ENCODE data around the gene EBLN1. TPM values are rescaled to one million over a fixed set of nuclear protein-coding genes. Genes with fewer than 3 reads are reported as not detected.

EBLN1 gene
- total RNA-seq = not detected

DNA sequence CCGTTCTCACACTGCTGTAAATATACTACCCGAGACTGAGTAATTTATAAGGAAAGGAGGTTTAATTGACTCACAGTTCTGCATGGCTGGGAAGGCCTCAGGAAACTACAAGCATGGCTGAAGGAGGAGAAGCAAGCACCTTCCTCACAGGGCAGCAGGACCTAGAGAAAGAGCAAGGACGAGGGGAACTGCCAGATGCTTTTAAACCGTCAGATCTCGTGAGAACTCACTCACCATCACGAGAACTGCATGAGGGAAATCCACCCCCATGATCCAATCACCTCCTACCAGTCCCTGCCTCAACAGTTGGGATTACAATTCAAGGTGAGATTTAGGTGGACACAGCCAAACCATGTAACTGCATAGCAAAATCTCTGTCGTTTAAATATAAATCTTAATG lies at the start of gene EBLN1:
TSS of gene EBLN1 (minus strand) at position 174 of the 400 bp plus-strand sequence. CDS start 8,032 bp downstream, outside the sequence.
- ATAC-seq (ENCODE audit: low FRiP score in 2 of 2) (no peak), DNase-seq (no peak)
- H3K4me3 ChIP-seq = no peak within 1 kb of the TSS
- TF ChIP-seq EP300 (IDR thresholded peaks at IDR 0.05) (no peak), POLR2A (IDR thresholded peaks at IDR 0.05) (no peak), POLR2AphosphoS5 (IDR thresholded peaks at IDR 0.05) (no peak)
- TF ChIP-seq, protein P1, sequence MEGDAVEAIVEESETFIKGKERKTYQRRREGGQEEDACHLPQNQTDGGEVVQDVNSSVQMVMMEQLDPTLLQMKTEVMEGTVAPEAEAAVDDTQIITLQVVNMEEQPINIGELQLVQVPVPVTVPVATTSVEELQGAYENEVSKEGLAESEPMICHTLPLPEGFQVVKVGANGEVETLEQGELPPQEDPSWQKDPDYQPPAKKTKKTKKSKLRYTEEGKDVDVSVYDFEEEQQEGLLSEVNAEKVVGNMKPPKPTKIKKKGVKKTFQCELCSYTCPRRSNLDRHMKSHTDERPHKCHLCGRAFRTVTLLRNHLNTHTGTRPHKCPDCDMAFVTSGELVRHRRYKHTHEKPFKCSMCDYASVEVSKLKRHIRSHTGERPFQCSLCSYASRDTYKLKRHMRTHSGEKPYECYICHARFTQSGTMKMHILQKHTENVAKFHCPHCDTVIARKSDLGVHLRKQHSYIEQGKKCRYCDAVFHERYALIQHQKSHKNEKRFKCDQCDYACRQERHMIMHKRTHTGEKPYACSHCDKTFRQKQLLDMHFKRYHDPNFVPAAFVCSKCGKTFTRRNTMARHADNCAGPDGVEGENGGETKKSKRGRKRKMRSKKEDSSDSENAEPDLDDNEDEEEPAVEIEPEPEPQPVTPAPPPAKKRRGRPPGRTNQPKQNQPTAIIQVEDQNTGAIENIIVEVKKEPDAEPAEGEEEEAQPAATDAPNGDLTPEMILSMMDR (IDR thresholded peaks at IDR 0.05) = no peak
- WGBS, 2 donors = 82 to 88% methylated on average over 7 of the region's 7 CpGs
- no peaks in the 10 kb centered on the region for H3K4me1 ChIP-seq
- H3K27me3 ChIP-seq = no peaks in the 10 kb centered on the region
- no peak within 1 kb of the TSS for H3K27ac ChIP-seq
- no peaks in the 10 kb centered on the region for H3K9me3 ChIP-seq
- H3K36me3 ChIP-seq = no peaks in the 10 kb centered on the region

DNA sequence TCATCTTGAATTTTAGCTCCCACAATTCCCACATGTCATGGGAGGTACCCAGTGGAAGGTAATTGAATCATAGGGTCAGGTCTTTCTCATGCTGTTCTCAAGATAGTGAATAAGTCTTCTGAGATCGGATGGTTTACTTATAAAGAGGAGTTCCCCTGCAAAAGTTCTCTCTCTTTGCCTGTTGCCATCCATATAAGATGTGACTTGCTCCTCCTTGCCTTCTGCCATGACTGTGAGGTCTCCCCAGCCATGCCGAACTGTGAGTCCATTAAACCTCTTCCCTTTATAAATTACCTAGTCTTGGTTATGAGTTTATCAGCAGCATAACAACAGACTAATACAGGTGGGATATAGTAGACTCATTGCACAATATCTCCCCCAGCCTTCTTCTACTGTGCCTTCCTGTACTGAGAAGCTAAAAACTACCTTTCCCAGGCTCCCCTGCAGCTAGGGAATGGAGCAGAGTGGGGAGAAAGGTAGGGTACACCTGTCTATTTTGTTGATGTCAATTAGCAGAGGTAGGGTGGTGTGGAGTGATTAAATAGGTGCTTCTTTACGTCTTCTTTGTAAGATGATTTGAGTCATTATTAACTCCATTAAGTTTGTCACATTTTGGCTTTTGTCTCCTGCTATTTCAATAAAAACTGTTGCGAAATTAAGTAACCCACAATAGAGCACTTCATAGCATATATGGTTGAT lies 48.2 kb upstream of the EBLN1 start:
- ATAC-seq (ENCODE audit: low FRiP score in 2 of 2) (no peak), DNase-seq (no peak)
- no peaks in the 10 kb centered on the region for H3K9me3 ChIP-seq
- no peaks in the 10 kb centered on the region for H3K36me3 ChIP-seq
- no peak overlapping the region for H3K27ac ChIP-seq
- WGBS, 2 donors = 83 to 92% methylated on average over 4 of the region's 4 CpGs
- H3K4me3 ChIP-seq = no peak overlapping the region
- no peaks in the 10 kb centered on the region for H3K4me1 ChIP-seq
- no peaks in the 10 kb centered on the region for H3K27me3 ChIP-seq
- no peak for TF ChIP-seq EP300 (IDR thresholded peaks at IDR 0.05)

DNA sequence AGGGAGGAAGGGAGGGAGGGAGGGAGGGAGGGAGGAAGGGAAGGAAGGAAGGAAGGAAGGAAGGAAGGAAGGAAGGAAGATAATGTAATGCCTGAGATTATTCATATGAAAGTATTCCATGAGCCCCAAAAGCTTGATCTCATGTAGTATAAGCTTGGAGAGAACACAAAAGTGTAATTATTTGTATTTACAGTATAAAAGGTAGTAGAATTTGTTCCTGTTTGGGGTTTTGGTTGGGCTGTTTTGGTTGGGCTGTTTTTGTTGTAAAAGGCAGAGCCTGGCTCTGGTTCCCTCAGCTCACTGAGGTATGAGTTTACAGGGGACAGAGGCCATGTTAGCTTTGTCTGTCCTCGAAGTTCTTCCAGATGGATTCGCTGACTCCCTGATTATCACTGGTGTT lies 45.3 kb upstream of the EBLN1 start:
- Histone ChIP-seq H3K27me3 (no peaks in the 10 kb centered on the region), H3K9me3 (no peaks in the 10 kb centered on the region), H3K27ac (no peak overlapping the region), H3K36me3 (no peaks in the 10 kb centered on the region), H3K4me3 (no peak overlapping the region), H3K4me1 (no peaks in the 10 kb centered on the region)
- DNase-seq = no peak
- no peak for ATAC-seq (ENCODE audit: low FRiP score in 2 of 2)
- TF ChIP-seq EP300 (IDR thresholded peaks at IDR 0.05) = no peak
- no peak for TF ChIP-seq POLR2A (IDR thresholded peaks at IDR 0.05)
- TF ChIP-seq, protein P1 (IDR thresholded peaks at IDR 0.05) = no peak
- no peak for TF ChIP-seq POLR2AphosphoS5 (IDR thresholded peaks at IDR 0.05)
- 98 to 100% methylated on average over 2 of the region's 2 CpGs for WGBS, 2 donors

DNA sequence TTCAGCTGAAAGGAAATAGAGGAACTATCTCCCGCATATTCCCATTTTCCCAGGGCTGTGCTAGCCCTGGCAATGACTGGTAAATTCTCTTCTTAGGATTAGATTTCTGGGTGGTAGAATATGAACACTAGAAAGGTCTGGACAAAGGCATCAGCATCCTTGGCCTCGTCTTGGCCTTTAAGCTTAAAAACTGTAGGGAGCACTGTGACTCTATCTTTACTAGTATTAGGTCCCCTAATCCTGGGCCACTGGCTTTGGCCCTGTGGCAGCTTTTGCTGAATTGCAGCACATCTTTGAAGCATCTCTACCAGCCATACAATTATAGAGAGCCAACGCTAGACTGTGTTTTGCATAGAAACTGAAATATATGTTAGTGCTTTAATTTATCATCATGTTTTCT lies 41.5 kb upstream of the EBLN1 start:
- ATAC-seq (ENCODE audit: low FRiP score in 2 of 2) (no peak), DNase-seq (no peak)
- TF ChIP-seq POLR2AphosphoS5 (IDR thresholded peaks at IDR 0.05) (no peak), EP300 (IDR thresholded peaks at IDR 0.05) (no peak), POLR2A (IDR thresholded peaks at IDR 0.05) (no peak)
- TF ChIP-seq, protein P1 (IDR thresholded peaks at IDR 0.05) = no peak
- Histone ChIP-seq H3K36me3 (no peaks in the 10 kb centered on the region), H3K4me3 (no peak overlapping the region), H3K4me1 (no peaks in the 10 kb centered on the region), H3K27me3 (no peaks in the 10 kb centered on the region), H3K27ac (no peak overlapping the region), H3K9me3 (no peaks in the 10 kb centered on the region)
- 86 to 89% methylated on average over 3 of the region's 3 CpGs for WGBS, 2 donors

DNA sequence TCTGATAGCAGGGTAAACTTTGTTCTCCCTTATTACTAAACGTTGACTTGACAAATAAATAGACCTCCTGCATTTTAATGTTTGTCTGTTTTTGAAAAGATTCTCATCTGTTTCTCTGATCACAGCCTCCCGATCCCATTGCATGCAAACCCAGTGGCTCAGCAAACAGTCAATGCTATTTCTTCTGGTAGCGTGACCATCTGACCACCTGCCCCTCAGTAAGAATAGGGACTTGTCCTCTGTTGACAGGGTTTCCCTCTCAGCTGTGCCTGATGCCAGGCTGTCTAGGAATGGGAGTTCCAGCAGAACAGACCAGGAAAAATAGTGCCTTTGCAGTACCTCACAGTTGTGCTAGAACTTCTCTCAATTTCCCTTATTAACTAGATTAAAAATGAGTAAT lies 40.7 kb upstream of the EBLN1 start:
- no peak for TF ChIP-seq POLR2A (IDR thresholded peaks at IDR 0.05)
- TF ChIP-seq, protein P1 (IDR thresholded peaks at IDR 0.05) = no peak
- no peak for TF ChIP-seq EP300 (IDR thresholded peaks at IDR 0.05)
- TF ChIP-seq POLR2AphosphoS5 (IDR thresholded peaks at IDR 0.05) = no peak
- H3K27me3 ChIP-seq = no peaks in the 10 kb centered on the region
- ATAC-seq (ENCODE audit: low FRiP score in 2 of 2) (no peak), DNase-seq (no peak)
- 79 to 82% methylated on average over 3 of the region's 3 CpGs for WGBS, 2 donors
- no peaks in the 10 kb centered on the region for H3K9me3 ChIP-seq
- H3K36me3 ChIP-seq = no peaks in the 10 kb centered on the region
- H3K4me3 ChIP-seq = no peak overlapping the region
- no peak overlapping the region for H3K27ac ChIP-seq
- H3K4me1 ChIP-seq = peaks cover 0 to 4% (median 0%) of the 10 kb centered on the region in 4 donors

Measured in upper lobe of left lung (tissue), 6 donors.